GM12801 (cell line): Measurements from ENCODE around the gene MYBPH.

ENCODE experiments used
- CTCF ChIP-seq: IDR thresholded peaks from one replicate; pipeline ENCODE4 v1.5.1; 2011; ENCODE audit warnings: control low read depth; ENCODE audit not compliant: insufficient read length; ENCODE audit errors: extremely low read depth

The MYBPH gene

DNA sequence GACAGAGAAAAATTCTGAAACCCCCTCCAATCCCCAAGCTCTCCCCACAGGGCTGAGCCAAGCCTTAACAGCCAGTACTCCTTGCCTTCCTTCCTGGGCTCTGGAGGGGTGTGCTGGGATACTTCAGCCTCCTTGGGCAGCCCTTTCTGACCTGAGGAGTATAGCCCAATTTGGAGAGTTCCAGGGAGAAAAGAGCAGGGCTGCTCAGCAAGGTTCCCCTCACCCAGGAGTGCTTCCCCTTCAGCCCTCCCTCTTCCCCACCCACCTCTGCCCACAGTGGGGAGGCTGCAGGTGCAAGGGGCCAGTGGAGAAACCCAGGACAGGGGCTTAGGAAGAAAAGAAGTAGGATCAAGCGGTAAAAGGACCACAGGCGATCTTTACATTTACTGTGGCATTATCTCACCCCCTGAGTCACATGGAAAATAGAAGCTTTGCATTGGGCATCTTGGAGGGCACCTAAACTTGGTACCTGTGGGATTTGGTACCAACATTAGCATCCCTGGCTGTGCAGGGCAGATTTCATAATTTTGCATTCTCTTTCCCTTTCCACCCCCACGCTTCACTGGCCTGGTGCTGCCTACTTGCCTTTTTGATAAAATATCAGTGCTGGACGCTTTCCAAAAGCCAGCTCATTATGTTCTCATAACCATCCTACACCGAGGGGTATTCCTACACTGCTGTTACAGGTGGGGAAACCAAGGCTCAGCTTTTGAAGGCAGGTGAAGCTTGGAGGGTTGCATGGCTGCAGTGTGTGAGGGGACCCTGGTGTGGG is 50.9 kb downstream of the MYBPH start:
- TF ChIP-seq CTCF = no peak

GRCh38 chr1:203124011-203124410 is 51.6 kb downstream of the MYBPH start:
- TF ChIP-seq CTCF = no peak

DNA sequence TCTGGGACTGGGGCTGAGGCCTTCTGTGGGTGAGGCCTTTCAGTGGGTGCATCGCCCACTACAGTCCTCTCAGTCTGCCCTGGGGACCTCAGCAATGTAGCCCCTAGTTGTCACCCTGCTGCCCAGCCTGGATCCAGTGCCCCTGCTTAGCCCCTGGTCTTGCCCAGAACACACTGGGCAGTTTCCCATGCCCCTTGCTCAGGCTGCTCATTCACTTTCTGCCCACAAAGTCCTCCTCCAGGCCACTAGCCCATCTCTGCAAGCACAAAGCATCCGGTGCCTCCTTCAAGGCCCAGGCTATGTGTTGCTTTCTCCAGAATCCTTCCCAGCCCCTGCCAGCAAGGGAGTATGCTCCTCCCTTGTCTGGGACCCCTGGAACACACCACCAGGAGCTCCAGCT is 53.5 kb downstream of the MYBPH start:
- no peak for TF ChIP-seq CTCF

GRCh38 chr1:203121186-203122015 is 54.2 kb downstream of the MYBPH start:
- no peak for TF ChIP-seq CTCF

- TF ChIP-seq CTCF = no peak
These were observed 55.1 kb downstream of the MYBPH start for GRCh38 chr1:203120325-203121153.
